GM21723 (cell line): Measurements from ENCODE around the gene SPRR3.
"Not testable (repeated sequence)": the region's sequence is repeated elsewhere in the genome, so short reads cannot be mapped to it uniquely, and the experiment has no call there.

Source experiments
- ATAC-seq: cut with Tn5 transposase; IDR thresholded peaks from one replicate; pipeline ENCODE4 v1.9.1; 2021; ENCODE audit warnings: mild to moderate bottlenecking, moderate library complexity; ENCODE audit not compliant: unreplicated experiment

Gene SPRR3

GRCh38 chr1:152983234-152983633 lies 18.3 kb upstream of the SPRR3 start:
- no peak for ATAC-seq

GRCh38 chr1:152983743-152984142 lies 17.8 kb upstream of the SPRR3 start, which contains the start of gene SPRR1A:
Gene SPRR1A (plus strand): TSS chr1:152984081. CDS start chr1:152985231, 1,150 bp downstream.
- no peak for ATAC-seq

GRCh38 chr1:152986578-152986977 lies 15.0 kb upstream of the SPRR3 start:
- ATAC-seq: no peak

GRCh38 chr1:152993186-152993585 lies 8.4 kb upstream of the SPRR3 start:
- no peak for ATAC-seq

GRCh38 chr1:152995842-152996241 lies 5.7 kb upstream of the SPRR3 start:
- no peak for ATAC-seq

- no peak for ATAC-seq
Measured at GRCh38 chr1:152996633-152997400, 4.7 kb upstream of the SPRR3 start.

GRCh38 chr1:152997901-152998300 lies 3.6 kb upstream of the SPRR3 start:
- no peak for ATAC-seq

GRCh38 chr1:152998476-152998875 lies 3.1 kb upstream of the SPRR3 start:
- ATAC-seq: no peak

- no peak for ATAC-seq
Measured at GRCh38 chr1:152999818-153000217, 1.7 kb upstream of the SPRR3 start.

GRCh38 chr1:153000294-153000693 lies 1.3 kb upstream of the SPRR3 start:
- ATAC-seq: no peak

- not testable (repeated sequence) for ATAC-seq
Measured at GRCh38 chr1:153011235-153011758, 9.7 kb downstream of the SPRR3 start.

GRCh38 chr1:153021829-153022228 lies 20.3 kb downstream of the SPRR3 start:
- not testable (repeated sequence) for ATAC-seq

- ATAC-seq: not testable (repeated sequence)
Measured at GRCh38 chr1:153022340-153022739, 20.8 kb downstream of the SPRR3 start.

GRCh38 chr1:153023109-153023508 lies 21.6 kb downstream of the SPRR3 start:
- ATAC-seq: no peak

- no peak for ATAC-seq
Measured at GRCh38 chr1:153024413-153024812, 22.9 kb downstream of the SPRR3 start.

GRCh38 chr1:153025797-153026196 lies 24.2 kb downstream of the SPRR3 start:
- ATAC-seq: no peak

GRCh38 chr1:153028766-153029165 lies 27.2 kb downstream of the SPRR3 start:
- ATAC-seq: no peak

- no peak for ATAC-seq
Measured at GRCh38 chr1:153030895-153031294, 29.3 kb downstream of the SPRR3 start, which contains the start of gene SPRR1B. Gene SPRR1B (plus strand): TSS chr1:153031203. CDS start chr1:153032346, 1,143 bp downstream.

GRCh38 chr1:153032073-153032472 lies 30.5 kb downstream of the SPRR3 start:
- no peak for ATAC-seq

GRCh38 chr1:153032677-153033308 lies 31.2 kb downstream of the SPRR3 start:
- ATAC-seq: no peak

- no peak for ATAC-seq
Measured at GRCh38 chr1:153035211-153035610, 33.7 kb downstream of the SPRR3 start.
